Measurements from ENCODE around the gene FANCG. TPM values are rescaled to one million over a fixed set of nuclear protein-coding genes. Genes with fewer than 3 reads are reported as not detected.

The FANCG gene
- total and polyA plus RNA-seq, 7 donors, result 1.6 to 6.0 (median 4.2) TPM

- 54 to 88% (median 73%) methylated on average over 5 of the region's 5 CpGs for WGBS, 3 donors
- Histone ChIP-seq H3K36me3 (ENCODE audit: insufficient read depth in 1 of 2, low read depth in 1 of 2) (peaks cover 34 to 97% of the 10 kb centered on the region in 2 donors), H3K27me3 (ENCODE audit: insufficient read depth in 3 of 3, low read length in 2 of 3) (no peaks in the 10 kb centered on the region), H3K4me1 (peaks cover 5% of the 10 kb centered on the region), H3K27ac (no peak overlapping the region), H3K9me3 (no peaks in the 10 kb centered on the region), H3K4me3 (no peak overlapping the region)
- DNase-seq (no peak), ATAC-seq (no peak)
- TF ChIP-seq CTCF (IDR thresholded peaks at IDR 0.05), result no peak
- intact Hi-C loops (cut with DNase I), result loop anchor here (5.0 kb wide), 2 partner anchors 37 to 157 kb away; a partner anchor contains a TSS
Observed at GRCh38 chr9:35054185-35054835, 25.4 kb downstream of the FANCG start.

- peak; percentile 30 to 70 for DNase-seq
- 53 to 81% (median 63%) methylated on average over 7 of the region's 7 CpGs for WGBS, 3 donors
- Histone ChIP-seq H3K27ac (peak overlapping the region; percentile 74), H3K4me1 (peaks cover 5% of the 10 kb centered on the region), H3K27me3 (ENCODE audit: insufficient read depth in 3 of 3, low read length in 2 of 3) (no peaks in the 10 kb centered on the region), H3K4me3 (no peak overlapping the region), H3K36me3 (ENCODE audit: insufficient read depth in 1 of 2, low read depth in 1 of 2) (peaks cover 21 to 94% of the 10 kb centered on the region in 2 donors), H3K9me3 (no peaks in the 10 kb centered on the region)
- ATAC-seq, result peak; percentile 88 to 92 (median 90)
- peak; percentile 76 for TF ChIP-seq CTCF (IDR thresholded peaks at IDR 0.05)
- intact Hi-C loops (cut with DNase I), result loop anchor here (5.0 kb wide), 2 partner anchors 34 to 154 kb away; a partner anchor contains a TSS
Observed at GRCh38 chr9:35051069-35051967, 28.4 kb downstream of the FANCG start.

GRCh38 chr9:35048511-35048910 lies 31.2 kb downstream of the FANCG start:
- Histone ChIP-seq H3K4me1 (peaks cover 5% of the 10 kb centered on the region), H3K36me3 (ENCODE audit: insufficient read depth in 1 of 2, low read depth in 1 of 2) (peaks cover 16 to 94% of the 10 kb centered on the region in 2 donors), H3K9me3 (no peaks in the 10 kb centered on the region), H3K4me3 (no peak overlapping the region), H3K27me3 (ENCODE audit: insufficient read depth in 3 of 3, low read length in 2 of 3) (no peaks in the 10 kb centered on the region), H3K27ac (no peak overlapping the region)
- no peak for ATAC-seq
- intact Hi-C loops (cut with DNase I), result no loop called here
- 88 to 95% (median 92%) methylated on average over 6 of the region's 6 CpGs for WGBS, 3 donors
- DNase-seq, result no peak
- no peak for TF ChIP-seq CTCF (IDR thresholded peaks at IDR 0.05)

- Histone ChIP-seq H3K4me1 (no peaks in the 10 kb centered on the region), H3K36me3 (ENCODE audit: insufficient read depth in 1 of 2, low read depth in 1 of 2) (peaks cover 5 to 91% of the 10 kb centered on the region in 2 donors), H3K4me3 (no peak overlapping the region), H3K27me3 (ENCODE audit: insufficient read depth in 3 of 3, low read length in 2 of 3) (no peaks in the 10 kb centered on the region), H3K9me3 (no peaks in the 10 kb centered on the region), H3K27ac (no peak overlapping the region)
- intact Hi-C loops (cut with DNase I), result no loop called here
- ATAC-seq (no peak), DNase-seq (no peak)
- TF ChIP-seq CTCF (IDR thresholded peaks at IDR 0.05), result no peak
- WGBS, 3 donors, result 88 to 90% (median 88%) methylated on average over 3 of the region's 3 CpGs
Observed at GRCh38 chr9:35044071-35044470, 35.7 kb downstream of the FANCG start.
